ENCODE results near the gene SEC31A. TPM values are rescaled to one million over a fixed set of nuclear protein-coding genes. Genes with fewer than 3 reads are reported as not detected.

Gene SEC31A
- total RNA-seq, 4 donors from 2014 or later: 118 to 197 (median 153) TPM

DNA sequence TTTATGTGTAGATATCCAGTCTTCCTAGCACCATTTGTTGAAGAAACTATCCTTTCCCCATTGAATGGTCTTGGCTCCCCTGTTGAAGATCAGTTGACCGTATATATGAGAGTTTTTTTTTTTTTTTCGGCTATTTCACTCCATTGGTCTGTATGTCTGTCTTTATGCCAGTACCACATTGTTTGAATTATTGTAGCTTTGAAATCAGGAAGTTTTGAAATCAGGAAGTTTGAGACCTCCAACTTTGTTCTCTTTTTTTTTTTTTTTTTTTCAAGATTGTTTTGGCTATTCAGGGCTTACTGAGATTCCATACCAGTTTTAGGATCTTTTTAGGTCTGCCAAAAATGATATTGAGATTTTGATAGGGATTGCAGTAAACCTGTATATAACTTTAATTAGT lies 88.0 kb downstream of the SEC31A start:
- no peak for TF ChIP-seq EP300 (IDR thresholded peaks at IDR 0.05)
- TF ChIP-seq POLR2A (IDR thresholded peaks at IDR 0.05): no peak
- no peak for TF ChIP-seq POLR2AphosphoS5 (IDR thresholded peaks at IDR 0.05)
- TF ChIP-seq, protein P1, sequence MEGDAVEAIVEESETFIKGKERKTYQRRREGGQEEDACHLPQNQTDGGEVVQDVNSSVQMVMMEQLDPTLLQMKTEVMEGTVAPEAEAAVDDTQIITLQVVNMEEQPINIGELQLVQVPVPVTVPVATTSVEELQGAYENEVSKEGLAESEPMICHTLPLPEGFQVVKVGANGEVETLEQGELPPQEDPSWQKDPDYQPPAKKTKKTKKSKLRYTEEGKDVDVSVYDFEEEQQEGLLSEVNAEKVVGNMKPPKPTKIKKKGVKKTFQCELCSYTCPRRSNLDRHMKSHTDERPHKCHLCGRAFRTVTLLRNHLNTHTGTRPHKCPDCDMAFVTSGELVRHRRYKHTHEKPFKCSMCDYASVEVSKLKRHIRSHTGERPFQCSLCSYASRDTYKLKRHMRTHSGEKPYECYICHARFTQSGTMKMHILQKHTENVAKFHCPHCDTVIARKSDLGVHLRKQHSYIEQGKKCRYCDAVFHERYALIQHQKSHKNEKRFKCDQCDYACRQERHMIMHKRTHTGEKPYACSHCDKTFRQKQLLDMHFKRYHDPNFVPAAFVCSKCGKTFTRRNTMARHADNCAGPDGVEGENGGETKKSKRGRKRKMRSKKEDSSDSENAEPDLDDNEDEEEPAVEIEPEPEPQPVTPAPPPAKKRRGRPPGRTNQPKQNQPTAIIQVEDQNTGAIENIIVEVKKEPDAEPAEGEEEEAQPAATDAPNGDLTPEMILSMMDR (IDR thresholded peaks at IDR 0.05): no peak
- peaks cover 0 to 13% (median 7%) of the 10 kb centered on the region in 3 donors for H3K4me1 ChIP-seq
- H3K36me3 ChIP-seq: no peaks in the 10 kb centered on the region
- H3K9me3 ChIP-seq: no peaks in the 10 kb centered on the region
- no peak for ATAC-seq
- no peaks in the 10 kb centered on the region for H3K27me3 ChIP-seq
- no peak overlapping the region for H3K27ac ChIP-seq
- H3K4me3 ChIP-seq: no peak overlapping the region
- WGBS, 2 donors (ENCODE audit: low coverage in 1 of 2): 73 to 80% methylated on average over 1 to 2 of the region's 2 CpGs

DNA sequence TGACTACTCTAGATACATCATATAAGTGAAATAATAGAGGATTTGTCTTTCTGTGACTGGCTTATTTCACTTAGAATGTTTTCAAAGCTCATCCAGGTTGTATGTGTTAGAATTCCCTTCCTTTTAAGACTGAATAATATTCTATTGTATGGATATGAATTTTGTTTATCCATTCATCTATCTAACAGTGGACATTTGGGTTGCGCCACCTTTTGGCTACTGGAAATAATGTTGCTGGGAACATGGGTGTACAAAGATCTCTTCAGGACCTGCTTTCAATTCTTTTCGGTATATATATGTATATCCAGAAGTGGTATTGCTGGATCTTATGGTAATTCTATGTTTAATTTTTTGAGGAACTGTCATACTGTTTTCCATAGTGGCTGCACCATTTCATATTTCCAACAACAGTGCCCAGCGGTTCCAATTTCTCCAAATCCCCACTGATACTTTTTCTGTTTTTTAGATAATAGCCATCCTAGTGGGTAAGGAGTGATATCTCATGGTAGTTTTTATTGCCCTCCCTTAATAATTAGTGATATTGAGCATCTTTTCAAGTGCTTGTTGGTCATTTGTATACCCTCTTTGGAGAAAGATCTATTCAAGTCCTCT lies 88.9 kb downstream of the SEC31A start:
- 66 to 69% methylated on average over 3 of the region's 3 CpGs for WGBS, 2 donors (ENCODE audit: low coverage in 1 of 2)
- Histone ChIP-seq H3K36me3 (no peaks in the 10 kb centered on the region), H3K27ac (no peak overlapping the region), H3K27me3 (no peaks in the 10 kb centered on the region), H3K4me3 (no peak overlapping the region), H3K9me3 (no peaks in the 10 kb centered on the region), H3K4me1 (peaks cover 0 to 21% (median 7%) of the 10 kb centered on the region in 3 donors)
- ATAC-seq: no peak
- no peak for TF ChIP-seq POLR2AphosphoS5 (IDR thresholded peaks at IDR 0.05)
- TF ChIP-seq EP300 (IDR thresholded peaks at IDR 0.05): no peak
- TF ChIP-seq, protein P1 (IDR thresholded peaks at IDR 0.05): peak in 2 of 4 experiments; percentile 30 to 44
- TF ChIP-seq POLR2A (IDR thresholded peaks at IDR 0.05): no peak

DNA sequence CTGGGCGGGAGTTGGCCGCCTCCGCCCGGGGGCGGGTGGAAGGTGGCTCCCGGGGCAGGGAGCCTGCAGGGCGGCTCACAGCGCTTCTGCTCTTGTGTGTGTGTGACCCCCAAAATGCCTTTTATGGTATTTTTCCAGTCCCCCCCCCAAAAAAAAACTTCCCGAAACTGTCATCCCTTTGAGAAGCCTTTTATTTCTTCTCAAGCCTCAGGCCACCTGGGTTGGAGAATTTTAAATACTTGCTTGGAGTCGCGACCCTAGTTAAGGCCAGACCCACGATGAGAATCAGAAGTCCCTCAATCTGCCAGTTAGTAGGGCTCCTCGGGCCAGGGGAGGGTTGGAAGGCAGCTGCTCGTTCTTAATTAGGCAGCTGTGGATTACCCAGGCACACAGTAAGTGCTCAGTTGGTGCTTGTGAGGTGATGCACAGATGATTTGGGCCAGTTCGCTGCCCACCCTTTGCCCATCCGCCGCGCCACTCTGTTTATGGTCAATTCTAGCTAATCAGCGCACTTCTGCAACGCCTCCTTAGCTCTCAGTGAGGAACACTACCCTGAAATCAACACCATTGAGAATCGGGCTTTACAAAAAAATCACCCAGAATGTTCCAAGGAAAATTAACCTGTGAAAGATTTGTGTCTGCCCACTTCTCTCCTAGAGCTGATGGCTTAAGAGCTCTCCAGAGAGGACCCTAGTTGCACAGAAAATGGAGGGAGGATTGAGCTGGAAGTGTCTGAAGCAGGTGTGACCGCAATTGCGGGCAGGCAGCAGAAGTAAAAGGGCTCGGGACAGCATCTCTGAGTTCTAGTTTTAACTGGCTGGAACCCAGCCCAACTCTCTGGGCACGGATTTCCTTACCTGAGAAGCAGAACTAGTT lies 91.7 kb downstream of the SEC31A start:
- peak overlapping the region; percentile 73 to 90 for H3K4me3 ChIP-seq
- H3K27me3 ChIP-seq: no peaks in the 10 kb centered on the region
- no peaks in the 10 kb centered on the region for H3K9me3 ChIP-seq
- no peak for ATAC-seq
- peak overlapping the region in 3 of 4 donors; percentile 79 to 84 (median 82) for H3K27ac ChIP-seq
- TF ChIP-seq POLR2AphosphoS5 (IDR thresholded peaks at IDR 0.05) (no peak), POLR2A (IDR thresholded peaks at IDR 0.05) (no peak), EP300 (IDR thresholded peaks at IDR 0.05) (no peak)
- TF ChIP-seq, protein P1 (IDR thresholded peaks at IDR 0.05): no peak
- H3K36me3 ChIP-seq: no peaks in the 10 kb centered on the region
- WGBS, 2 donors (ENCODE audit: low coverage in 1 of 2): 5 to 8% methylated on average over 9 to 10 of the region's 25 CpGs
- H3K4me1 ChIP-seq: peaks cover 0 to 29% (median 7%) of the 10 kb centered on the region in 3 donors

DNA sequence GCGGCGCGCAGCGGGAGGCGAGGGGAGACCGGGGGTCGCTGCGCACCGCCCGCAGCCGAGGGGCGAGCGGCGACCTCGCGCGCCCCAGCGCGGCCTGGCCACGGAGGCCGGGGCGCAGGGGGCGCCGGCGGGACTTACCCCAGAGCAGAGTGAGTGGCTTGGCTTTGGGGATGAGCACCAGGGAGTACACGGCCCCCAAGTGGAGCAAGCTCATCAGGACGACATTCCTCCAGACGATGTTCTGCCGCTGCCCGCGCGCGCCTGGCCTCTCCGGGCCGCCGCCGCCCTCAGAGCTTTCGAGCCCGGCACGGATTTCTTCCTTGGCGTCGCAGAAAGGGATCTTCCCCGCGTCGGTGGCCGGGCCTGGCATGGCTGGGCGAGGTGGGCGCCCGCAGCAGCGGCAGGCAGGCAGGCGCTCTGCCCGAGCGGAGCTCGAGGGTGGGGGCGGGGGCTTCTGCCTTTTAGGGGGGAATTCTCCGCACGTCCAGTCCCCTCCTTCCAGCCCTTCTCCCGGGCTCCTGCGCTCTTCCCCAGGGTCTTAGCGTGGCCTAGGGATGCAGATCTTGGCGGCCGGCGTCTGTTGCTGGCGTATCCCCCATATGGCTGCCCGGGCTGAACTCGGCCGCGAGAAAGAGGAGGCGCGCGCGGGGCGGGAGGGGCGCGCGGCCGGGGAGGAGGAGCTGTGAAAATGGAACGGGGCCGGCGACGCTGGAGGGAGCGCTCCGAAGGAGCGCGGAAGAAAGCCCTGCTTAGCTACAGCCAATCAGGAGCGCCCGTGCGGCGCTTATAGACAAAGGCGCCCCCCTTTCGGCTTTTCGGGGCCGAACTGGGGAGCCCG lies 92.6 kb downstream of the SEC31A start, which contains the start of gene SCD5:
Gene SCD5, minus strand, starts transcription at position 629 of the 838 bp plus-strand sequence. Its CDS starts 259 bp downstream, at position 370.
- peak within 1 kb of the TSS in 3 of 4 donors; percentile 79 to 84 (median 82) for H3K27ac ChIP-seq
- peaks cover 0 to 34% (median 7%) of the 10 kb centered on the region in 3 donors for H3K4me1 ChIP-seq
- peak; percentile 93 for ATAC-seq
- H3K36me3 ChIP-seq: no peaks in the 10 kb centered on the region
- H3K9me3 ChIP-seq: no peaks in the 10 kb centered on the region
- WGBS, 2 donors (ENCODE audit: low coverage in 1 of 2): 2% methylated on average over 18 of the region's 94 CpGs; no CpG with 5 or more reads in 1 of the 2 donors
- TF ChIP-seq, protein P1 (IDR thresholded peaks at IDR 0.05): peak in 1 of 4 experiments; percentile 5
- TF ChIP-seq POLR2A (IDR thresholded peaks at IDR 0.05): no peak
- peak within 1 kb of the TSS; percentile 73 to 90 for H3K4me3 ChIP-seq
- H3K27me3 ChIP-seq: no peaks in the 10 kb centered on the region
